GF-D8 (cell line): ENCODE measurements around the gene CLEC1A.
"Not testable (repeated sequence)": the region's sequence is repeated elsewhere in the genome, so short reads cannot be mapped to it uniquely, and the experiment has no call there.

Experiments used
- DNase-seq: peaks from one replicate; lab custom pipeline; 2025; lab: John Stamatoyannopoulos, UW

CLEC1A gene

GRCh38 chr12:10052193-10052913 is 46.4 kb downstream of the CLEC1A start:
- no peak for DNase-seq

GRCh38 chr12:10048526-10048925 is 50.3 kb downstream of the CLEC1A start:
- DNase-seq: peak; percentile 16

GRCh38 chr12:10042167-10042566 is 56.6 kb downstream of the CLEC1A start:
- DNase-seq: no peak

GRCh38 chr12:10033783-10034545 is 64.8 kb downstream of the CLEC1A start:
- no peak for DNase-seq

GRCh38 chr12:10031771-10032175 is 67.0 kb downstream of the CLEC1A start:
- DNase-seq: no peak

- DNase-seq: no peak
These were observed 67.5 kb downstream of the CLEC1A start for GRCh38 chr12:10031321-10031720.

GRCh38 chr12:10030446-10030845 is 68.3 kb downstream of the CLEC1A start, which contains the start of gene CLEC9A:
CLEC9A (plus strand) TSS chr12:10030682; CDS start chr12:10052688, 22,006 bp downstream.
- no peak for DNase-seq

- DNase-seq: peak; percentile 91
These were observed 71.1 kb downstream of the CLEC1A start for GRCh38 chr12:10027721-10028120.

- DNase-seq: no peak
These were observed 71.5 kb downstream of the CLEC1A start for GRCh38 chr12:10027311-10027710.

- DNase-seq: not testable (repeated sequence)
These were observed 72.1 kb downstream of the CLEC1A start for GRCh38 chr12:10026666-10027065.

- DNase-seq: no peak
These were observed 73.5 kb downstream of the CLEC1A start for GRCh38 chr12:10025236-10025635.

- DNase-seq: no peak
These were observed 77.4 kb downstream of the CLEC1A start for GRCh38 chr12:10021342-10021741.
